GM18951 (cell line): ENCODE results near the gene DROSHA.

Source experiments
- POLR2A ChIP-seq: IDR thresholded peaks from 4 replicates; pipeline ENCODE4 v1.6.1; 2011; ENCODE audit warnings: mild to moderate bottlenecking; ENCODE audit not compliant: insufficient read length, insufficient read depth; ENCODE audit errors: extremely low read depth
- in situ Hi-C: fragments of 300-500 bp; cut with MboI; formaldehyde crosslinking; loops from one replicate; pipeline ENCODE4 v1.12.0; 2022; ENCODE audit warnings: low sequenced_read_pairs, mixed read lengths, inconsistent platforms; ENCODE audit not compliant: unreplicated experiment

DROSHA gene

GRCh38 chr5:31537851-31538250 is 6.0 kb upstream of the DROSHA start:
- TF ChIP-seq POLR2A = no peak

GRCh38 chr5:31537349-31537748 is 5.5 kb upstream of the DROSHA start:
- in situ Hi-C loops = no loop called here
- TF ChIP-seq POLR2A = no peak

More at GRCh38 chr5:31537851-31538250, 6.0 kb upstream of the DROSHA start:
- in situ Hi-C loops = no loop called here

DNA sequence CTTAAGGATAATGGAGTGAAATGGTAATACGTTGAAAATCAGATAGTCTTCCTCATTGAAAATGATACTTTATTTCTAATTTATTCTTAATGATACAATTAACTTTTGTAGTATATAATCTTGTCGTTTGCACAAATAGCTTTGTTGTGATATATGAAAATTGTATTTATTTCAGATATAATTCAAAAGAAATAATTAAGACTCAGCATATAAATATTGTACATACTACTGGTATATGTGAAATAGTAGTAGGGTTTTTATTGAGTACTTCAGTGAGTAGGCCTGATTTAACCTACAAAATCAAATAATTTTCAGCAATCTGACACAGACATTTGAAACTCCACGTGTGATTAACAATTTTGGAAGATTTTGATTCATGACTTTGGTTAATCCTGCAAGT is 5.0 kb upstream of the DROSHA start:
- no peak for TF ChIP-seq POLR2A
- in situ Hi-C loops = no loop called here

- TF ChIP-seq POLR2A = no peak
- in situ Hi-C loops = no loop called here
Measured at GRCh38 chr5:31534527-31535046, 2.7 kb upstream of the DROSHA start.

- in situ Hi-C loops = no loop called here
- no peak for TF ChIP-seq POLR2A
Measured at GRCh38 chr5:31531543-31531887, 378 bp downstream of the DROSHA start.

- TF ChIP-seq POLR2A = no peak
- in situ Hi-C loops = no loop called here
Measured at GRCh38 chr5:31530541-31531265, 1.2 kb downstream of the DROSHA start.

DNA sequence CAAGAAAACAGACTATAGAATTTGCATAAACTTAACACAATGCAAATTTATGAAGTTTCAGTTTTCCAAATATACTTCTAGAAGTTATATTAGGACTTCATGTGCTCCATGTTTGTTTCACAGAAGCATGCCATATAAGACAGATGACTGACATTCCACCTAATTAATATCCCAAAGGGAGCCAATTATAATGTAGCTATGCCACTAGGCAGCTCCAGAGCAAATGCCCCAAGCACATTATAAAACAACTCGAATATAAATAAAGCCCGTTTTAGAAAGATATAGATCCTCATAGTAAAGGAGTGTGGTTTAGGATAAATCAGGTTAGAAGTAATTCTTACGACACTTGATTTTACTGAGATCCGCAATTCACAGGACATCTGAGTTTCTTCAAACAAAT is 8.9 kb downstream of the DROSHA start:
- in situ Hi-C loops = no loop called here
- TF ChIP-seq POLR2A = no peak

- in situ Hi-C loops = no loop called here
- no peak for TF ChIP-seq POLR2A
Measured at GRCh38 chr5:31516802-31517201, 15.1 kb downstream of the DROSHA start.

GRCh38 chr5:31511305-31511704 is 20.6 kb downstream of the DROSHA start:
- in situ Hi-C loops = no loop called here
- TF ChIP-seq POLR2A = no peak

GRCh38 chr5:31504529-31504928 is 27.4 kb downstream of the DROSHA start:
- in situ Hi-C loops = no loop called here
- no peak for TF ChIP-seq POLR2A

DNA sequence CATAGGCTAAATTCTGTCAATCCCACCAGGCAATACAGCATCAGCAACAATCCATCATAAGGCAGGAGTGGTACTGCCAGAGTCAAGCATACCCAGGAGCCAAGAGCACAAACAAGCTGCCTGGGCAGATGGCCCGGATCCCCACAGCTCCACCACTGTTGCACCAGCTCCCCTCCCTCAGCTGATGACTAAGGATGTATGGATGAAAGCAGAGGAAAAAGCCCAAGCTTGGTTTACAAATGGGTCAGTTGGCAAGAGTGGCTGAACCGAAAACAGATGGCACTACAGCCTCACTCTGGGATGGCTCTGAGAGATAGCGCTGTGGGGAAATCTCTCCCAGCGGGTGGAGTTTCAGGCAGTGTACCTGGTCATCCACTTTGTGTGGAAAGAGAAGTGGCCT is 29.4 kb downstream of the DROSHA start:
- TF ChIP-seq POLR2A = no peak
- in situ Hi-C loops = no loop called here

DNA sequence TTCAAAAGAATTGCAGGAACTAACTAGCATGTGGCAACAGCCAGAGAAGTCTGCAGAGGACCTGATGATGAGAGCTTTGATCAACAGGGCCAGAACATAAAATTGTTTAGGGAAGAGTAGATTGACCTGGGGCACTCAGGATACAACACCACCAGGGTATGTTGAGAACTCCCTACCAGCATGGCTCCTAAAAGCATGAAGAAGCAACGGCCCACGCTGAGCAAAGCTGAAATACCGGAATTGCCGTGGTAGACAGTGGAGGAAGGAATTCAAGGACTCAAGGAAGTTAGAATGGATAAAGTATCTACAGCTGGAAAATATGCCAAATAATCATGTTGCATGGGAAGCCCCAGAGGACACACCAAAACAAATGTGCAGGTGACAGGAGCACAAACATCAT is 31.6 kb downstream of the DROSHA start:
- TF ChIP-seq POLR2A = no peak
- in situ Hi-C loops = no loop called here

DNA sequence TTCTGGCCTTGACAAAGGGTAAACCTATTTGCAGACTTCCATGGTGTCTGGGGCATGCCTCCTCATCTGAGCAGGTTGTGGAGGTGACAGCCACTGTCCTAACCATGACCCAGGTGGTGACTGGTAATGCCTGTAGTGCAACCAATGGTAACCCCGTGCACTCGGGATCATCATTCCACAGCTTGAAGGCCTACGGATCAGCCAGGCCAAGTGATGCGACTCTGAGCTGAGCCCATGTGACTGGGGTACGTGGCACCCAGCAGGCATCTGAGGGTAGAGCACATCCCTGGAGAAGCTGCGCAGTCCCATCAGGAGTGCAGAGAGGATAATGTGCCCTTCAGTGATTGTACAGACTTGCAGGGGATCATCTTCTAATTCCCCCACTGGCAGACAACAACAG is 35.0 kb downstream of the DROSHA start:
- TF ChIP-seq POLR2A = no peak
- in situ Hi-C loops = no loop called here

DNA sequence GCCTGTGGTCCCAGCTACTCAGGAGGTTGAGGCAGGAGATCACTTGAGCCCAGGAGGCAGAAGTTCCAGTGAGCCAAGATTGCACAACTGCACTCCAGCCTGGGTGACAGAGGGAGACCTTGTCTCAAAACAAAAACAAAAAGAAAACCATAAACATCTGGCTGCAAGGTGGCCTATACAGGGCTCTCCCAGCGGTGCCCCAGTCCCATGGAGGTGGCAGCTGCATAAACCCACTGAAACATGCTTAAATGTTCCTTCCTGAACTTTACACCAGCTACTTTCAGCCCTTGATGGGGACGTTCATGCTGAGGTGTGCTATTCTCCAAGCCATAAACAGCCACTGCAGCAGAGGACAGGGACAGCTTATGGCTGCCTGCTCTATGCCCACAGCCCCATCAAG is 35.6 kb downstream of the DROSHA start:
- no peak for TF ChIP-seq POLR2A
- in situ Hi-C loops = no loop called here
